Bone marrow (tissue), 2 donors: ENCODE results near the gene GAK.

ENCODE experiments used
- DNase-seq, 2 donors: peaks; one replicate each; lab custom pipeline; 2025; lab: John Stamatoyannopoulos, UW

Gene GAK

DNA sequence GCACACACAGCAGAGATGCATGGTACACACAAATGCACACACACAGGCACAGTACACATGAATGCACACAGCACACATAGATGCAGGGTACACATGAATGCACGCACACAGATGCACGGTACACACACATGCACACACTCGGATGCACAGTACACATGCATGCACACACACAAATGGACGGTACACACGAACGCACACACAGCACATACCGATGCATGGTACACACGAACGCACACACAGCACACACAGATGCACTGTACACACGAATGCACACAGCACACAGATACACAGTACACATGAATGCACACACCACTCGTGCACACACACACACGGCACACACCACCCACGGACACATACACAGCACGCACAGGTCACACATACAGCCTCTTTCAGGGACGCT, 62.3 kb downstream of the GAK start:
- no peak for DNase-seq

GRCh38 chr4:868421-868820, 63.7 kb downstream of the GAK start:
- no peak for DNase-seq

GRCh38 chr4:867526-868250, 64.4 kb downstream of the GAK start:
- no peak for DNase-seq

DNA sequence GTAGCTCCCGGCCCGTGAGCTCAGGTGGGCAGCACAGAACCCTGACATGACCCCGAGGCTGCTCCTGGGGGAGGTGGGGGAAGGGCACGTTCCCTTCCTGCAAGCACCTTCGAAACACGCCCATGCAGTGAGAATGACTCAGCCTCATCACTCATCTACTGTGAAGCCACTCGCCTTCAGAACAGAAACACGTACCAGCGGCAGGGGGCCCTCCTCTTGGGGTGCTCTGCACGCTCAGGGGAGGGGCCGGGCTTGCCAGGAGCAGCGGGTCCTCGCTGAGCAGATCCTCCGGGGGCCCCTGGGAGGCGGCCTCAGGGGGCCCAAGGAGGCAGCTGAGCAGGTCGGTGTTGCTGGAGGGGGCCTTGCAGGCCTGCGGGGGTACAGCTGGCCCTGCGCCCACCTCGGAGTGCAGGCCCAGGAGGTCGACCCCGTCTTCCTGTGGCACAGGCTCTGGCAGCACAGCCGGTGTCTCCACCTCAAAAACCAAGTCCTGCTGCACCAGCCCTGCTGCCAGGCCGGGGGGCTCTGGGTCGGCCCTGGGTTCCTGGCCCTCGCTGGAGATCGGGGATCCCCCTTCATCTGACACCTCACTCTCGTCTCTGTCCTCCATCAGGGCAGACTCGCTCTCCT, 65.2 kb downstream of the GAK start:
- no peak for DNase-seq

- DNase-seq = no peak
These were observed 65.9 kb downstream of the GAK start for GRCh38 chr4:866068-866760.

DNA sequence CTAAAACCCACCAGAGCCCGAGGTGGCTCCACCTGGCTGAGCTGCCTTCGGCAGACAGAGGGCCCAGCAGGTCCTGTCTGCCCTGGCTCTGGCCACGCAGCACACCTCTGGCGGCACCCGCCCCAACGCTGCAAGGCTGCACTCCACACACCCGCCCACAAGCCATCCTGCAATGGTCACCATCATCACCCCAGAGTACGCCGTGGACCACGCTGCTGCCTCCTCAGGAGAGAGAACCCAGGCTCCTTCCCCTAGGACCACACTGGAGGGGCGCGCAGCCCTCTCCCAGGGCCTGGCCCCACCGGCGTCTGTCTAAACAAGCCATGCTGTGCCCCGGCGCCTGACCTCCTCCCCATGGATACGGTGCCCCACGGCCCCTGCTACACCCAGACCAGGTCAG, 66.5 kb downstream of the GAK start:
- no peak for DNase-seq

- no peak for DNase-seq
These were observed 67.0 kb downstream of the GAK start for GRCh38 chr4:865121-865465.

GRCh38 chr4:864456-865120, 67.5 kb downstream of the GAK start:
- DNase-seq = no peak

GRCh38 chr4:860561-860960, 71.6 kb downstream of the GAK start:
- DNase-seq = no peak

- no peak for DNase-seq
These were observed 72.6 kb downstream of the GAK start for GRCh38 chr4:859496-859895.

DNA sequence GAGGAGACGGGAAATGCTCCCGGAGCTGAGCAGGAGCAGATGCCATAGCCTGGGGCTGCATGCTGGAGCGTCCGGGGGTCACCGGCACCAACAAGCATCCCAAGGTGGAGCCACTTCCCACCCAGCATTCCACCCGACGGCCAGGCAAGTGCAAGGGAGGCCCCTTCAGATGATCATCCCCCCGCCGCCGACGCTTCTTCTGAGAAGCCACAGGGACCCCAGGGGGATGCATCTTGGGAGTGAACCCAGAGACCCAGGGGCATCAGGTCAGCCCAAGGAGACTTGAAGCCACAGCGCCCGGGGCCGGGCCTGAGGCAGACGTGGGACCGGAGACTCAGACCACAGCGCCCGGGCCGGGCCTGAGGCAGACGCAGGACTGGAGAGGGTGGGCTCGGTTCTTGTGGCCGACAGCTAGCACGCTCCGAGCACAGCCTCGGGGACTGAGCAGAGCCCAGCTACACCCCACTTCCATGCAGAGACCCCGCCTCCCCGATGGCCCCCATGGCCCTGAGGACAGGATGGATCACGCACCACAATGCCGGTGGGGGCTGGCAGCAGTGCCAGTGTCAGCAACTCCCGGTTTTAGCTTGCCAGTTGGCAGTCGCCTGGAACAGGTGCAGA, 73.2 kb downstream of the GAK start:
- DNase-seq = no peak

GRCh38 chr4:858041-858481, 74.1 kb downstream of the GAK start:
- no peak for DNase-seq

DNA sequence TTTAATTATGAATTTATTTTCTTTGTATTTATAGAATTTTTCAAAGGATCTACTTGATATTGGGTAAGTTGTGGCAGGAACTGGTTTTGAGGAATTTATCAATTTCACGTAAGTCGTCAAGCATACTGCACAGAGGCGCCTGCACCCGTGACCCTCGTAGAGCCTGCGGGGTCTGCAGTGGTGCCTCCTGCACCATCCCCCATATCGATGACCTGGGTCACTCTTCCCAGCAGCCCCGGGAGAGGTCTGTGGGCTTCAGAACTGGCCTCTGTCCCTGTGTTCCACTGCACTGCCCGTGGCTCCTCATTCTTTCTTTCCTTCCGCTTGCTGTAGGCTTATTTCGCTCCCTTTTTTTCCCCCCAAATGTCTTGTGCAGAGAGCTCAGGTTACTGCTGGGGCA, 74.7 kb downstream of the GAK start:
- no peak for DNase-seq

- no peak for DNase-seq
These were observed 75.8 kb downstream of the GAK start for GRCh38 chr4:856225-856901.

GRCh38 chr4:855880-856224, 76.3 kb downstream of the GAK start:
- no peak for DNase-seq

GRCh38 chr4:854356-854755, 77.8 kb downstream of the GAK start:
- DNase-seq = no peak

- DNase-seq = no peak
These were observed 78.7 kb downstream of the GAK start for GRCh38 chr4:853416-853781.

DNA sequence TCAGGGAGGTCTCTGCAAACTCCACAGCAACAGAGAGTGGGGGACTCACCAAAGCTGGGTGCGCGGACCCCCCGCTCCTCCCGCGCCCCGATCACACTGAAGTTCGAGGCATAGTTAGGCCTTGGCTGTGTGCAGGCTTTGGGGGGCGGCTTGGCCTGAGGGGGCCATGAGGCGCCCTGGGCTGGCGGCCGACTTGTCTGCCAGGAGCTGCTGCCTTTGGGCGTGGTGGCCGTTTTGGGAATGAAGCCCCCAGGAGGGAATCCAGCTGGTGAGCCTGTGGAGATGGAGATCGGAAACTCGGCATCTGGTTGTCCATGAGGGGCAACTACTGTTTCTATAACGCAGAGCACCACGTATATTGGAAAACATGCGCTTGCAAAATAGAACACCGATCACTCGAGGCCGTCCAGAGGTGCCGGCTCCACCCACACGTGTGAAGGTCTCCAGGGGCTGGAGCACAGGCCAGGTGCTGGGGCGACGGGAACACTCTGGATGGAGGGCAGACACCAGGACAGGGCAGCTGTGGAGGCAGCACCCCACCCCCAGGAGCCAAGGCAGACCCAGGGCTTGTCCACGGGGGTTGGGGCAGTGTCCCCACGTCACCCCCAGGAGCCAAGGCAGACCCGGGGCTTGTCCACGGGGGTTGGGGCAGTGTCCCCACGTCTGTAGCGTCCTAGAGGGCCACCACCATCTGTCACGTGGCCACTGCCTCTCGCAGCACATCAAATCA, 80.2 kb downstream of the GAK start:
- no peak for DNase-seq

- DNase-seq = no peak
These were observed 81.7 kb downstream of the GAK start for GRCh38 chr4:850323-850945.

DNA sequence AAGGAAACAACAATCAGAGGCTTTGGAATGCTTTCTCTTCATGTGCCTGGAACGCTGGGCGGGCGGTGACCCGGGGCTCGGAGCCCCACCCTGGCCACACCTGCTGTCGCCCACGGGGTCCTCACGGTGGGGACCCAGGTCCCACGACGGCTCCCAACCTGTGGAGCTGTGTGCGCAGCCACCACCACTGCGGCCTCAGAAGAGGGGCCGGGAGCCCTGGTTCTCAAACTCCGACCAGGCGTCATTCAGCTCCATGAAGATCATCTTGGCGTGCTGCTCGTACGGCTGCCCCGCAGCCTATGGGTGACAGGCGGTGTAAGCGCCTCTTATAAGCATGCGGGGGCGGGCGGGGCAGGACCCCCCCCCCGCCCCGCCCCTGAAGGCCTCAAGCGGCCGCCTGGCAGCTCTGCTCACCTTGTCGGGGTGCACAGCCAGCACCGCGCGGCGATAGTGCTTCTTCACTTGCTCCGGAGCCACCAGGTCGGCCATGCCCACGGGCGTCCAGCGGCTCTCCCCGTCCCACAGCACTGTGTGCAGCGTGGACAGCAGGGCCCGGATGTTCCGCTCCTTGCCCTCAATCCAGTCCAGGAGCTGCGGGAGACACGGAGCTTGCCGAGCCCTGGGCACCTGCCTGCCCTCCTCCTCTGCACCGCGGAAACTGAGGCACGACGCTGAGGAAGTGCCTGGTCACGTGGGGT, 82.5 kb downstream of the GAK start:
- DNase-seq = no peak
